H54 (cell line): ENCODE measurements around the gene LGALS14.
"Not testable (repeated sequence)": the region's sequence is repeated elsewhere in the genome, so short reads cannot be mapped to it uniquely, and the experiment has no call there.

Experiments
- DNase-seq: peaks from one replicate; pipeline ENCODE4 v3.0.0; 2011; ENCODE audit warnings: low spot score, mixed read lengths; ENCODE audit not compliant: insufficient read length
- FAIRE-seq: peaks from 3 replicates; lab custom pipeline; 2011; peaks lifted over from hg19 to GRCh38; lab: Jason Lieb, UNC
- POLR2A ChIP-seq: IDR thresholded peaks from 2 replicates; pipeline ENCODE4 v1.6.1; 2011; ENCODE audit warnings: low read depth, mild to moderate bottlenecking, low read length

Gene LGALS14

GRCh38 chr19:39704181-39705044 lies at the start of gene LGALS14:
LGALS14 (plus strand) TSS chr19:39704481; CDS start chr19:39704529, 48 bp downstream.
- no peak for DNase-seq
- FAIRE-seq = no peak

DNA sequence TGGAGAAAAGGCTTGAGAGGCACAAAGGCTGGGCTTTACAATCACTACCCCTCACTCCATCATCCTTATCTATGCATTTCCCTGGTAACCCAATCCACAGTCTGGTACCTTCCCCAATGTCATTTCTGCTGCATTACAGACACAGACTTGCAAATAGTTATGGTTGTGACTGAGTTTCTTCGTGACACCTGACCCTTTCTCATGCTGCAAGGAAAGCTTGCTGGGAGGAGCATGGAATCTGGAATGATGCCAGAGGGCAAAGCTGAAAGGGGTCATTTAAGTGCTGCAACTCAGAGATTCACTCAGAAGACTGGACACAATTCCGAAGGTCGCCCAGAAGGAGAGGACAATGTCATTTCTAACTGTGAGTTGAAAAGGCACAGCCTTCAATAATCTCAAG lies 48.7 kb upstream of the LGALS14 start, which contains the start of gene LGALS16:
TSS of gene LGALS16 (plus strand) at position 301 of the 400 bp plus-strand sequence. CDS start at position 350, 49 bp downstream.
- no peak for FAIRE-seq
- DNase-seq = no peak
- no peak for TF ChIP-seq POLR2A

More at GRCh38 chr19:39704181-39705044, at the start of gene LGALS14:
- TF ChIP-seq POLR2A = no peak

GRCh38 chr19:39659791-39660190 lies 44.5 kb upstream of the LGALS14 start:
- DNase-seq (no peak), FAIRE-seq (no peak)

DNA sequence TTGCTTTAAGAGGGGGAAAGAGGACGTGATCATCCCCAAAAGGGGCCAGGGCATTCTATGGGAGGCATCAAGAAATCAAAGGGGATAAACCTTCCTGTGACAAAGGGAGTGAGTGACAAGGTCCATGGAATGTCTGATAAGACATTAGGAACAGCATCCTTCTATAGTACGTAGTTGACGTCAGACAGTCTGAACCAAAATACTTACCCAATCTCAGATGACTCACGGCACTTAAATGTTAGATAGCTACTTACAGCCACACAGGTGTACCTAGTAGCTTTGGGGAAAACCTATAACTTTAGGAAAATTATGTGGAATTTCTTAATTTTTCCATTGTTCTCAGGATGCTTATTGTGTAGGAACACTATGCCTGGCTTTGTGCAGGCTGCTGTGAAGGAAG lies 43.6 kb upstream of the LGALS14 start:
- DNase-seq (no peak), FAIRE-seq (no peak)
- no peak for TF ChIP-seq POLR2A

More at GRCh38 chr19:39659791-39660190, 44.5 kb upstream of the LGALS14 start:
- no peak for TF ChIP-seq POLR2A

DNA sequence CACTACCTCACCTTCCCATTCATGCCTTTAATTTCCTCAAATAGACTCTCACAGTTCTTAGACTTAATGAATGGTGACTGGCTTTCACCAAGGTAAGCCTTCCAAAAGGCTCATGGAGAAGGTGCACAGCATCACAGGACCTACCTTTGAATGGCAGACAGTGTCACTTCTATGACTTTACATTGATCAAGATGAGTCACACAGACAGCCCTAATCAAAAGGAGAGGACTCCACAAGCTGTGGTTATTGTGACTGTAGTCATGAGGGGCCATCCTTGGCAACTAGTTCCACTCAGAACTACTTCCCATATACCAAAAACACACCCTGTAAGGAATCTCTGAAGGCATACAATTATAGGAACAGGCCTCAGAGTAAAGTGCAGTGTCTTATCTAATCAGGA lies 42.7 kb upstream of the LGALS14 start:
- DNase-seq = no peak
- TF ChIP-seq POLR2A = no peak
- FAIRE-seq = no peak

- not testable (repeated sequence) for DNase-seq, FAIRE-seq
These were observed 34.4 kb upstream of the LGALS14 start for GRCh38 chr19:39669860-39670259.

GRCh38 chr19:39670998-39671397 lies 33.3 kb upstream of the LGALS14 start:
- TF ChIP-seq POLR2A = no peak
- DNase-seq = no peak
- no peak for FAIRE-seq

- peak; percentile 27 for DNase-seq
- no peak for TF ChIP-seq POLR2A
- peak; percentile 84 for FAIRE-seq
These were observed 32.4 kb upstream of the LGALS14 start for GRCh38 chr19:39671739-39672363.

- DNase-seq (no peak), FAIRE-seq (no peak)
- TF ChIP-seq POLR2A = no peak
These were observed 31.8 kb upstream of the LGALS14 start for GRCh38 chr19:39672473-39672872.

GRCh38 chr19:39673862-39674261 lies 30.4 kb upstream of the LGALS14 start:
- not testable (repeated sequence) for FAIRE-seq, DNase-seq

GRCh38 chr19:39676004-39676403 lies 28.3 kb upstream of the LGALS14 start:
- DNase-seq = no peak
- no peak for FAIRE-seq
- no peak for TF ChIP-seq POLR2A

GRCh38 chr19:39677961-39678889 lies 26.1 kb upstream of the LGALS14 start:
- TF ChIP-seq POLR2A = no peak
- DNase-seq (no peak), FAIRE-seq (no peak)

- no peak for DNase-seq
- no peak for FAIRE-seq
- TF ChIP-seq POLR2A = no peak
These were observed 25.1 kb upstream of the LGALS14 start for GRCh38 chr19:39679056-39679790.
